CD14-positive monocyte (primary cell): ENCODE data around the gene CCDC86. TPM values are rescaled to one million over a fixed set of nuclear protein-coding genes. Genes with fewer than 3 reads are reported as not detected.

Experiments
- DNase-seq, 3 donors: peaks; one replicate each; pipeline ENCODE4 v3.0.0-alpha.2; 2011 to 2022
- H2AFZ ChIP-seq: 2 replicates; pipeline ENCODE4 v1.6.0; 2012; ENCODE audit warnings: mild to moderate bottlenecking, low read depth, low read length, inconsistent platforms; ENCODE audit not compliant: insufficient read depth, poor library complexity, severe bottlenecking
- H3K27ac ChIP-seq, 2 donors: 1 replicate in 1 of 2; 2 replicates in 1 of 2; pipeline ENCODE4 v1.5.1; 2012 to 2013; ENCODE audit warnings: low read length in 2 of 2, control low read depth in 1 of 2, inconsistent platforms in 1 of 2, low read depth in 1 of 2, mild to moderate bottlenecking in 1 of 2
- H3K27me3 ChIP-seq, 2 donors: one replicate each; pipeline versions ENCODE4 v1.6.0 to v1.6.1; 2011 to 2013; ENCODE audit warnings: low read length in 2 of 2; ENCODE audit not compliant: control insufficient read depth in 2 of 2, insufficient read depth in 2 of 2
- H3K36me3 ChIP-seq, 2 donors: replicated peaks in 1 of 2; 1 replicate in 1 of 2; 2 replicates in 1 of 2; pipeline versions ENCODE4 v1.5.1 to v1.6.1; 2012 to 2013; ENCODE audit warnings: low read length in 2 of 2, control low read depth in 1 of 2, inconsistent platforms in 1 of 2, mild to moderate bottlenecking in 1 of 2; ENCODE audit not compliant: insufficient read depth in 2 of 2, control insufficient read depth in 1 of 2
- H3K4me1 ChIP-seq, 2 donors: 1 replicate in 1 of 2; 2 replicates in 1 of 2; pipeline versions ENCODE4 v1.5.1 to v1.6.1; 2012 to 2013; ENCODE audit warnings: low read length in 2 of 2, control low read depth in 1 of 2, inconsistent platforms in 1 of 2, mild to moderate bottlenecking in 1 of 2, moderate library complexity in 1 of 2; ENCODE audit not compliant: insufficient read depth in 2 of 2, control insufficient read depth in 1 of 2
- H3K4me2 ChIP-seq: replicated peaks from 2 replicates; pipeline ENCODE3; 2012; ENCODE audit warnings: low read length, moderate library complexity, mild to moderate bottlenecking; ENCODE audit not compliant: poor library complexity, severe bottlenecking; ENCODE audit errors: extremely low read depth
- H3K4me3 ChIP-seq, 3 experiments: fragments of 200-600 bp in 1 of 3; sonication (generic) in 1 of 3; replicated peaks in 1 of 3; 1 replicate in 2 of 3; 2 replicates in 1 of 3; pipeline ENCODE4 v1.5.1; 2011 to 2013; ENCODE audit warnings: low read length in 3 of 3, mild to moderate bottlenecking in 3 of 3, control low read depth in 2 of 3, low read depth in 2 of 3, inconsistent platforms in 1 of 3, moderate library complexity in 1 of 3
- H3K79me2 ChIP-seq: 2 replicates; pipeline ENCODE4 v1.6.0; 2012; ENCODE audit warnings: mild to moderate bottlenecking, control low read depth, inconsistent platforms, low read length, moderate library complexity; ENCODE audit not compliant: insufficient read depth
- H3K9ac ChIP-seq: 2 replicates; pipeline ENCODE4 v1.6.0; 2017; ENCODE audit warnings: low read length, mild to moderate bottlenecking; ENCODE audit not compliant: insufficient read depth, poor library complexity, severe bottlenecking
- H3K9me3 ChIP-seq, 2 donors: replicated peaks in 1 of 2; 1 replicate in 1 of 2; 2 replicates in 1 of 2; pipeline versions ENCODE4 v1.5.1 to v1.6.1; 2012 to 2013; ENCODE audit warnings: low read length in 2 of 2, control low read depth in 1 of 2; ENCODE audit not compliant: control insufficient read depth in 1 of 2, insufficient read depth in 1 of 2
- H4K20me1 ChIP-seq: 2 replicates; pipeline ENCODE4 v1.6.0; 2012; ENCODE audit warnings: mild to moderate bottlenecking, low read length, control low read depth, moderate library complexity; ENCODE audit not compliant: insufficient read depth
- H3K27ac Mint-ChIP-seq, 7 donors: one replicate each; pipeline ENCODE4 v1.8.0; 2020; ENCODE audit warnings: mild to moderate bottlenecking in 7 of 7, mixed read lengths in 7 of 7, moderate library complexity in 6 of 7, inconsistent platforms in 2 of 7
- H3K27me3 Mint-ChIP-seq, 3 donors: one replicate each; pipeline ENCODE4 v1.8.0; 2021 to 2022; ENCODE audit warnings: low read depth in 3 of 3, mild to moderate bottlenecking in 3 of 3, mixed read lengths in 3 of 3, moderate library complexity in 3 of 3, inconsistent platforms in 1 of 3
- H3K36me3 Mint-ChIP-seq, 2 donors: one replicate each; pipeline ENCODE4 v1.8.0; 2020; ENCODE audit warnings: mixed read lengths in 2 of 2, inconsistent platforms in 1 of 2, mild to moderate bottlenecking in 1 of 2
- H3K4me1 Mint-ChIP-seq: one replicate; pipeline ENCODE4 v1.8.0; 2020; ENCODE audit warnings: mild to moderate bottlenecking, mixed read lengths
- H3K4me3 Mint-ChIP-seq, 2 donors: one replicate each; pipeline ENCODE4 v1.8.0; 2020; ENCODE audit warnings: mild to moderate bottlenecking in 2 of 2, mixed read lengths in 2 of 2, moderate library complexity in 1 of 2
- H3K9me3 Mint-ChIP-seq, 7 donors: one replicate each; pipeline ENCODE4 v1.8.0; 2020 to 2022; ENCODE audit warnings: mixed read lengths in 7 of 7, mild to moderate bottlenecking in 6 of 7, moderate library complexity in 6 of 7, inconsistent platforms in 2 of 7
- CTCF ChIP-seq: fragments of 200-600 bp; IDR thresholded peaks from one replicate; pipeline ENCODE4 v1.8.0; 2022; ENCODE audit warnings: antibody characterized with exemption, mild to moderate bottlenecking
- WGBS: methylation state at CpG from one replicate; pipeline ENCODE4 v1.1.5; 2013; ENCODE audit warnings: missing lambda C conversion rate; ENCODE audit not compliant: insufficient coverage; 5-methylcytosine and 5-hydroxymethylcytosine counted together
- intact Hi-C, 2 donors: fragments of 100-400 bp; cut with micrococcal nuclease; formaldehyde crosslinking; loops; one replicate each; pipeline versions ENCODE4 v1.15.0 to v1.15.1; 2023
- polyA plus RNA-seq, 3 donors: library from polyadenylated mRNA; depleted of rRNA in 1 of 3; unstranded in 2 of 3; stranded (reverse) in 1 of 3; fragments of 300-500 nt in 2 of 3; fragments of >200 nt in 1 of 3; fragmentation: Illumina TruSeq in 2 of 3; gene quantifications; 1 replicate in 2 of 3; 2 replicates in 1 of 3; pipeline ENCODE4 v1.2.3, GENCODE V29; 2012 to 2021

The CCDC86 gene
- polyA plus RNA-seq, 3 donors, result 7.2 to 10.2 (median 8.3) TPM

- Histone ChIP-seq H3K36me3 (no peaks in the 10 kb centered on the region), H3K4me3 (peak overlapping the region in 1 of 3 experiments; percentile 42), H3K4me2 (peak overlapping the region; percentile 45), H3K9ac (no peak overlapping the region), H4K20me1 (no peaks in the 10 kb centered on the region), H2AFZ (no peak overlapping the region), H3K4me1 (peaks cover 35 to 36% of the 10 kb centered on the region in 2 donors), H3K27me3 (peaks cover 0 to 2% of the 10 kb centered on the region in 2 donors), H3K9me3 (no peaks in the 10 kb centered on the region), H3K79me2 (no peaks in the 10 kb centered on the region), H3K27ac (peak overlapping the region; percentile 50 to 75)
- peak overlapping the region; percentile 85 to 96 (median 92) for H3K27ac Mint-ChIP-seq
- no peaks in the 10 kb centered on the region for H3K36me3 Mint-ChIP-seq
- H3K4me3 Mint-ChIP-seq, result peak overlapping the region in 1 of 2 donors; percentile 56
- TF ChIP-seq CTCF, result no peak
- 0% methylated on average over 1 of the region's 3 CpGs for WGBS
- H3K4me1 Mint-ChIP-seq, result peaks cover 38% of the 10 kb centered on the region
- intact Hi-C loops, result loop anchor here in 1 of 2 donors (10.0 kb wide), 1 partner anchor 299 kb away; no protein-coding TSS in a partner anchor
- peaks cover 0 to 3% (median 0%) of the 10 kb centered on the region in 7 donors for H3K9me3 Mint-ChIP-seq
- DNase-seq, result peak; percentile 69 to 90 (median 89)
- H3K27me3 Mint-ChIP-seq, result peaks cover 1 to 6% (median 5%) of the 10 kb centered on the region in 3 donors
Observed at GRCh38 chr11:60835534-60835846, 6.4 kb upstream of the CCDC86 start.

- H3K27ac Mint-ChIP-seq, result peak overlapping the region in 3 of 7 donors; percentile 46 to 96 (median 92)
Observed at GRCh38 chr11:60836866-60837515, 4.9 kb upstream of the CCDC86 start.

More at GRCh38 chr11:60836866-60837515, 4.9 kb upstream of the CCDC86 start:
- no peaks in the 10 kb centered on the region for H3K36me3 ChIP-seq
- H3K79me2 ChIP-seq, result no peaks in the 10 kb centered on the region
- H3K4me2 ChIP-seq, result no peak overlapping the region
- H3K27ac ChIP-seq, result no peak overlapping the region
- peak overlapping the region; percentile 31 for H2AFZ ChIP-seq
- H3K4me1 ChIP-seq, result peaks cover 41 to 47% of the 10 kb centered on the region in 2 donors
- intact Hi-C loops, result loop anchor here in 1 of 2 donors (10.0 kb wide), 1 partner anchor 298 kb away; no protein-coding TSS in a partner anchor
- TF ChIP-seq CTCF, result no peak
- Mint-ChIP-seq H3K4me1 (peaks cover 45% of the 10 kb centered on the region), H3K27me3 (peaks cover 1 to 6% (median 4%) of the 10 kb centered on the region in 3 donors), H3K9me3 (peaks cover 0 to 3% (median 0%) of the 10 kb centered on the region in 7 donors), H3K36me3 (no peaks in the 10 kb centered on the region), H3K4me3 (no peak overlapping the region)
- H3K4me3 ChIP-seq, result no peak overlapping the region
- DNase-seq, result no peak
- 80% methylated on average over 9 of the region's 9 CpGs for WGBS
- no peaks in the 10 kb centered on the region for H4K20me1 ChIP-seq
- peaks cover 0 to under 1% of the 10 kb centered on the region in 2 donors for H3K27me3 ChIP-seq
- no peak overlapping the region for H3K9ac ChIP-seq
- no peaks in the 10 kb centered on the region for H3K9me3 ChIP-seq
